Brain microvascular endothelial cell (primary cell): ENCODE data around the gene PELI2.

ENCODE experiments used
- DNase-seq: peaks from one replicate; pipeline ENCODE4 v3.0.0-alpha.2; 2020
- H3K27ac ChIP-seq: fragments of 250-450 bp; sonication (Bioruptor Pico); 2 replicates; pipeline ENCODE4 v1.5.1; 2020; ENCODE audit warnings: mild to moderate bottlenecking, moderate library complexity
- H3K27me3 ChIP-seq: fragments of 250-450 bp; sonication (Bioruptor Pico); replicated peaks from 2 replicates; pipeline ENCODE4 v1.5.1; 2020; ENCODE audit warnings: mild to moderate bottlenecking
- H3K36me3 ChIP-seq: fragments of 250-450 bp; sonication (Bioruptor Pico); replicated peaks from 2 replicates; pipeline ENCODE4 v1.5.1; 2020; ENCODE audit warnings: mild to moderate bottlenecking
- H3K4me3 ChIP-seq: 2 replicates; pipeline ENCODE4 v1.5.1; 2011; ENCODE audit warnings: low read depth, mild to moderate bottlenecking, control low read depth, low read length, moderate library complexity
- in situ Hi-C: cut with HindIII; loops from 2 replicates; pipeline ENCODE4 v1.10.0; 2017; ENCODE audit warnings: low sequenced_read_pairs, low pct_ligation_motif_present
- TF ChIP-seq, protein P1 (sequence below): IDR thresholded peaks from 2 replicates; pipeline ENCODE4 v1.5.1; 2011; ENCODE audit warnings: low read depth, mild to moderate bottlenecking, moderate library complexity, low read length, control low read depth, inconsistent platforms; ENCODE audit errors: missing control alignments

PELI2 gene

DNA sequence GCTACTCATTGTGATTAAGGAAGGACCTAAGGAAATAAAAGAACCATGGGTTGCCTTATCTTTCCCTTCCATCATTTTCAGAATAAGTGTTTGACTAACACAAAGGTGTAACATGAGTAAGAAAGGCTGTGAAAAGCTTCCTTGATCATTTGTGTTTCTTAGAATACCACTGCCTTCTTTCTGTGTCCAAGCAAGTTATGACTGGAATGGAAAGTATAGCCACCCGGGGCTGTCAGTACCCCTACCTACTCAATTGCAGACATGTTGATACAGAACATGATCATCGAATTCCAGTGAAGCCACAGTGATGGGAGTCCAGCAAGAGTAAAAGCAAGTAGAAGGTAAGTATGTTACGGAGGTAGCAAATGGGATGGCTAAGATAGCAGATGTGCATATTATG, 209.8 kb downstream of the PELI2 start:
- DNase-seq = no peak
- in situ Hi-C loops = no loop called here
- TF ChIP-seq, protein P1, sequence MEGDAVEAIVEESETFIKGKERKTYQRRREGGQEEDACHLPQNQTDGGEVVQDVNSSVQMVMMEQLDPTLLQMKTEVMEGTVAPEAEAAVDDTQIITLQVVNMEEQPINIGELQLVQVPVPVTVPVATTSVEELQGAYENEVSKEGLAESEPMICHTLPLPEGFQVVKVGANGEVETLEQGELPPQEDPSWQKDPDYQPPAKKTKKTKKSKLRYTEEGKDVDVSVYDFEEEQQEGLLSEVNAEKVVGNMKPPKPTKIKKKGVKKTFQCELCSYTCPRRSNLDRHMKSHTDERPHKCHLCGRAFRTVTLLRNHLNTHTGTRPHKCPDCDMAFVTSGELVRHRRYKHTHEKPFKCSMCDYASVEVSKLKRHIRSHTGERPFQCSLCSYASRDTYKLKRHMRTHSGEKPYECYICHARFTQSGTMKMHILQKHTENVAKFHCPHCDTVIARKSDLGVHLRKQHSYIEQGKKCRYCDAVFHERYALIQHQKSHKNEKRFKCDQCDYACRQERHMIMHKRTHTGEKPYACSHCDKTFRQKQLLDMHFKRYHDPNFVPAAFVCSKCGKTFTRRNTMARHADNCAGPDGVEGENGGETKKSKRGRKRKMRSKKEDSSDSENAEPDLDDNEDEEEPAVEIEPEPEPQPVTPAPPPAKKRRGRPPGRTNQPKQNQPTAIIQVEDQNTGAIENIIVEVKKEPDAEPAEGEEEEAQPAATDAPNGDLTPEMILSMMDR = no peak

DNA sequence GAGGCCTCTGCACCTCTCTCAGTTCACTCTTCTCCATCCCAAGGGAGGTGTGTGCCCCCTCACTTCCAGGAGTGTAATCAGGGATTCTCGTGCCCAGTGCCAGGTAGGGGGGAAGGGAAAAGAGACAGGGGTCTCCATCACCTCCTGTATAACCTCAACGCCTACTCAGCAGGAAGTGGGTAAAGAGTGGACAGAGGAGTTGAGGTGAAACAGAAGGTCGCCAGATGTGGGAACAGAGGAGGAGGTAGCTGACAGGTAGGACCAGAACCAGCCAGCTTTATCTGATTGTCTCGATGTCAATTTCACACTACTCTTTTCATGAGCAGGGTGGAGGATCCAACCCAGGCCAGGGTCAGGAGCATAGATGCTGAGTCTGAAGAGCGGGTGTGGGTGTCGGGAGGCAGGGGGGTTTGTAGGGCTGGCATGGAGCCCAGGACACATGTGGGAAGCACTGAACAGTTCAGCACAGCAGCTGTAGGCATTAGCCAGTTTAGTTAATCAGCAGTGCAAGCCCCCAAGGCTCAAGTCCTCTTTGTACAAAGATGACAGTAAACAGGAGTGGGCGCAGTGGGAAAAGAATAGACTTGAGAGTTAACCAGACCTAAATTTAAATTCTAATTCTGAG, 213.5 kb downstream of the PELI2 start:
- DNase-seq = no peak
- TF ChIP-seq, protein P1 = no peak
- H3K27ac ChIP-seq = no peak overlapping the region
- in situ Hi-C loops = no loop called here
- no peak overlapping the region for H3K4me3 ChIP-seq
- no peaks in the 10 kb centered on the region for H3K27me3 ChIP-seq
- H3K36me3 ChIP-seq = no peaks in the 10 kb centered on the region

More for the DNA sequence above, 209.8 kb downstream of the PELI2 start:
- no peaks in the 10 kb centered on the region for H3K36me3 ChIP-seq
- H3K4me3 ChIP-seq = no peak overlapping the region
- H3K27ac ChIP-seq = no peak overlapping the region
- no peaks in the 10 kb centered on the region for H3K27me3 ChIP-seq

DNA sequence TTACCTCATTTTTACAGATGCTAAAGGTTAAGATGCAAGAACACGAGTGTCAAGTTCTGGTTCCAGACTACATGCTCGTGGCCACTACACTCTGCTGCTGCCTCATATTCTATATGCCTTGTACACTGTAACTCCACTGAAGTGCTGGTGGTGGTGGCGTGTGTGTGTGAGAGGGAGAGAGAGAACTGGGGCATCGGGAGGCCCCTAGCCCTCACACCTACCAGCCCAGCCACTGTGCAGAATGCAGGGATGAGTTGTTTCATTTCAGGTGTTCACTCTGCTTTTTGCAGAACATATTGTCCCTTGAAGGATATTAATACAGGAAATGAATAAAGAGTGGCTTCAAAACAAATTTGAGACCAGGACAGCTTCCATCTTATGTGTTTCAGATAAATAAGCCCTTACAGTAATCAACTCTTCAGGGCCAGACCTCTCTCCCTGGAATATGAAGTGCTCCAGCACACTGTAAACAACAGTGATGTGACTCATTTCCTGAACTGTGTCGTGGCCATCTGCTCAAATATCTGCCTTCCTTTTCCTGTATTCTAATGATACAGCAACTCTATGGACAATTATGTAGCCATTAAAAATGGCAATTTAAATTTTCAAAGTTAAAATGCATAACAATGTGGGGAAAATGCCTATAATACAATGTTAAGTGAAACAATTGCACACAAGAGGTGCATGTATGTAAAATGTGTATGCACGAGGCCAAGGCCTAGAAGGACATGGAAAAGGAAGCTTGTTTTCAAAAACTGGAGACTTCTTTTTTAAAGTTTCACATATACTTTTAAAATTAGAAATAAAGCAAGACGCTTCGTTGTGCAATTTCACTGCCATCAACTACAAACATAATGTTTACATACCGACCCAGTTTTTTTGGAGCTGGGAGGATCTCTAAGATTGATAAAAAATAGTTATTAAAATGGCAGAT, 215.4 kb downstream of the PELI2 start:
- Histone ChIP-seq H3K36me3 (no peaks in the 10 kb centered on the region), H3K27ac (peak overlapping the region; percentile 83), H3K27me3 (no peaks in the 10 kb centered on the region), H3K4me3 (no peak overlapping the region)
- in situ Hi-C loops = no loop called here
- TF ChIP-seq, protein P1 = no peak
- peak; percentile 80 for DNase-seq

DNA sequence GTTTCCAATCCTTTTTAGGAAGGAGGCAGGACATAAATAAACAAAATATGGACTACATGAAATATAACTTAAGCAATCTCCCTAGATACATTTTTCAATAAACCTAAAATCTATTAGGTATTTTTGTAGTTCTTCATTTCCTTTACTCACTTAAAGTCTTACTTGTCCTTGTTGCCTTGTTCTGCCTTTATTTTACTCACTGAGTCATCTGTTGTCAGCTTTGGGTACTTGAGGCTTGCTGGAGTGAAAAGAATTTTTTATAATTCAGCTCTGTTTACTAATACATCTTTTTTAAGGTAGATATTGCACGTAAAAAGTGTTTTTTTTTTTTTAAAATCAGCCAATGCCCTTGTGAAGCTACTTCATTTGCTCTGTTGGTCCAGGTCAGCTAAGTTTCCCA, 216.2 kb downstream of the PELI2 start:
- no peak for DNase-seq
- TF ChIP-seq, protein P1 = no peak
- Histone ChIP-seq H3K4me3 (no peak overlapping the region), H3K27ac (peak overlapping the region; percentile 83), H3K27me3 (no peaks in the 10 kb centered on the region), H3K36me3 (no peaks in the 10 kb centered on the region)
- in situ Hi-C loops = no loop called here

DNA sequence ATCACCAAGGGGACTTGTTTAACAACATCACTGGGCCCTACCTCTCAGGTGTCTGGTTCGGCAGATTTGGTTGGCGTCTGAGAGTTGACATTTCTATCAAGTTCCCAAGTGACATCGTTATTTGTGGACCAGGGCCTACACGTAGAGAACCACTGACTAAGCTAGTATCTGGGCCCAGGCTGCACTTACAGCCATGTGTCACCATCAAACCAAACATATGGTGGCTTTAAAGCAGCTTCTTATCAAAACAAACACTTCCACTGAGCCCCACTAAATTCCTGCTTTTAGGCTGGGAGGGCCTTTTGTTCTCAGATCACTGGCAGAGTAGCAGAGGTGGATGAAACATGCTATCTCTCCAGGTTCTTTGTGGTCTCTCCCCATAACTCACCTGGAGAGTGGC, 220.5 kb downstream of the PELI2 start:
- in situ Hi-C loops = no loop called here
- Histone ChIP-seq H3K27me3 (no peaks in the 10 kb centered on the region), H3K36me3 (no peaks in the 10 kb centered on the region), H3K27ac (no peak overlapping the region), H3K4me3 (no peak overlapping the region)
- TF ChIP-seq, protein P1 = no peak
- no peak for DNase-seq
